GM19395 (cell line): ENCODE measurements around the gene INPP5E.

Source experiments
- ATAC-seq: cut with Tn5 transposase; IDR thresholded peaks from one replicate; pipeline ENCODE4 v1.9.1; 2021; ENCODE audit warnings: mild to moderate bottlenecking, moderate library complexity; ENCODE audit not compliant: unreplicated experiment

The INPP5E gene

DNA sequence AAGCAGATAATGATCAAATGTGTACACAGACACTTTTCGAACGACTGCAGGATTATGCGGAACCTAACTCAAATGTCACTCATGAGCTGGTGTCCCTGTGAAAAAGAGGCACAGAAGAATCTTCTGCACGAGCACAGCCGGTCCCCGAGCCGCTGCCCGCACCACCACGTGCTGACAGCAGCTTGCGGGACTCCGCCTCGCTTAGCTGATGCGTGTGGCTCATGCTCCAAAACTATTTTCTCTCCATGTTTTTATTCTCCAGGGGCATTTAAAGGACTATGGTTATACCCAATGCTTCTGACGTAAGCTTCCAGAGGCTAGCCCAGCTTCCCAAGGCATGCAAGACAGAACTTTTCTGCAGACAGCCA is 33.7 kb upstream of the INPP5E start:
- ATAC-seq = no peak

- ATAC-seq = no peak
Observed at GRCh38 chr9:136472640-136473353, 33.2 kb upstream of the INPP5E start.

DNA sequence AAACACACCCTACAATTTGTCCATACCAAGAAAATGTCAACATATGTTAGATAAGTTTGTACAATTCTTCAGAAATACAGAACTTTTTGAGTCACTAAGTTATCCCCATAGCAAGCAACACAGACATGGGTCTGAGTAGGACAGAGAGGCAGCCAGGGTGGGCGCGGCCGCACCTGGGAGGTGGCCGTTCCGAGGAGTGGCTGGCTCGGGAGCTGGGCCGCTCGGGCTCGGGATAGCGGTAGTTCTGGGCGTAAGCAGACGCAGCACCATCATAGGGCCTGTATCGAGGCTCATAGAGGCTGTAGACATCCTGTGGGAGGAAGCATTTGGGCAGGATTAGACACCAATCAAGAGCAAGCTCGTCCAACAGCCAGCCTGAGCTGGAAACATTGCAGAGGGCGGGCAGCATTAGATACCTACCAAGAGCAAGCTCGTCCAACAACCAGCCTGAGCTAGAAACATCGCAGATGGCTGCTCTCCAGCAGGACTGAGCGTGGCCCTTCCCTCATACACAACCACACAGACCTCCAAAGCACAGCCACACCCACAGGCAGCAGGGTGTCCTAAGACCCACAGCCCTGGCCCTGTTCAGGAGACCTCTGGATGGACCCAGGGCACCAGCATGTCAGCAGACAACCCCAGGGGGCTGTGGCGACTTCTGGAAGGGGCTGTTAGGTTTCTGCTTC is 32.3 kb upstream of the INPP5E start:
- ATAC-seq = no peak

- no peak for ATAC-seq
Observed at GRCh38 chr9:136470792-136471469, 31.3 kb upstream of the INPP5E start.

- ATAC-seq = no peak
Observed at GRCh38 chr9:136470356-136470755, 30.7 kb upstream of the INPP5E start.

GRCh38 chr9:136467766-136468165 is 28.1 kb upstream of the INPP5E start:
- ATAC-seq = no peak

DNA sequence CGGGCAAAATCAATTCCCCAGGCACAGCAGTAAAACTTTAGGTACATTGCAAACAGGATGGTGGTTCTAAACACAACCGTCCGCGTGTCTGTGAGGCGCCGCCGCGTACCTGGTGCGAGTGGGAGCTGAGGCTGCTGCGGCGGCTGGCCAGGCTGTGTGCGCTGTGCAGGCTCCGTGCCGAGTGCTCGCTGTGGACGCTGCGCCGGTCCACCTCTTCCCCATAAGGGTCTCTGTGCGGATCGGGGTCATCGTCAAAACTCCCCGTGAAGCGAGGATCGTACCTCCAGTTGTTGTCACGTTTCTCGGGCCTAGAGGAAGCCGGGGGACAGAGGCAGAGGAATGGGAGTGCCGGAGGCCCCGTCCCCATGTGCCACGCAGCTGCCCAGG is 26.5 kb upstream of the INPP5E start:
- no peak for ATAC-seq

- no peak for ATAC-seq
Observed at GRCh38 chr9:136465500-136466154, 26.0 kb upstream of the INPP5E start.

DNA sequence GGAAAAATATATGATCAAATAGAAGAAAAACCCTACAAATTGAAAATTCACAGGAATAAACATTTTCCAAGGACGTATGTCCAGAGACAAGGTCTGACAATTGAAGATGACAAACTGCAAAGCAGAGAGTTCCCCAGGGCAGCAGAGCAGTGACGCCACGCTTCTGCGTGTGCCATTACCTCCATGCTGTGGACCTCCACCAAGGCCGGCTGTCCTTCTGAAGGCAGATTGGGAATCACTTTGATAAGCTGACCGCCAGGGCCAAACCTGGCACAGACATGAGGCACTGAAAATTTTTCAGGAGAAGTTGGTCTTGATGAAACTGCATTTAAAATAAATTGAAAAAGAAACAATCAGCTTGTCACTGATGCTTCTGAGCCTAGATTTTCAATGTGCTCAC is 24.6 kb upstream of the INPP5E start:
- ATAC-seq = no peak

GRCh38 chr9:136463578-136463977 is 23.9 kb upstream of the INPP5E start:
- ATAC-seq = no peak

DNA sequence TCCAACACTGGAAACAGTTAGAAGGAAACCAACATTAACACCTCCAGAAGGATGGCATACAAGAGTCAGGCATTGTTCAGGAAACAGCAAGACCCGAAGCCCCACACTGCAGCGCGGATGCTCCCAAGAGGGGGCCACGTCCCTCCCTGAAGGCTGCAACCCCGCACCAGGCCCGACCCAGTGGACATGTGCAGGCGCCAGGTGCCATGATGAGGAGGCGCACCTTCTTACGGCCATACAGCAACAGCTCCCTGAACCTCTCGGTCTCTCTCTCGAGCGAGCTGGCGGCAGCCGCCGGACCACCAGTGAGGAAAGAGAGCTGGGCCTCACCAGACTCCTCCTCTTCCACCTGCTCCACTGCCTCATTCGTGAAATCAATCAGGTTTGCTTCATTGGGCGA is 23.0 kb upstream of the INPP5E start:
- no peak for ATAC-seq

DNA sequence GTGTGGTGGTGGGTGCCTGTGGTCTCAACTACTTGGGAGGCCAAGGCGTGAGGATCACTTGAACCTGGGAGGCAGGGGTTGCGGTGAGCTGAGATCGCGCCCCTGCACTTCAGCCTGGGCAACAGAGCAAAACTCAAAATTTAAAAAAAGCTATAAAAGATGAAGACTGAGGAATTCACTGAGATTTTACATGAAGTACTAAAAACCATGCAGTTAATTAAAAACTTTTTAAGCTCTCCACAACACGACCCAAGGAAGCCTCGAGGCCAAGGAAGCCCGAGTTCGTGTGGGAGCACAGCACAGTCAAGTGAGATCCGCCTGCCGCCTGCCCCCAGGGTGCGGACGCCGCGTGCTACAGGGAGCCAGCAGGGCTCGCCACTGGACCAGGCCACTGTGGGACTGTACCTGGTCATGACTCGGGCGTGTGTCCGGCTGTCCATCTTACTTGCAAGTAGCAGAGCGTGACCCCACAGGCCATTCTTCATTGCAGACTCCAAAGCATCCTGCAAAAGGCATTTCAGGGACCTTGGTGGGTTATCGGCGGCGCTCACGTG is 21.2 kb upstream of the INPP5E start:
- no peak for ATAC-seq

- ATAC-seq = no peak
Observed at GRCh38 chr9:136459425-136459824, 19.8 kb upstream of the INPP5E start.

GRCh38 chr9:136457326-136457725 is 17.7 kb upstream of the INPP5E start:
- ATAC-seq = no peak

DNA sequence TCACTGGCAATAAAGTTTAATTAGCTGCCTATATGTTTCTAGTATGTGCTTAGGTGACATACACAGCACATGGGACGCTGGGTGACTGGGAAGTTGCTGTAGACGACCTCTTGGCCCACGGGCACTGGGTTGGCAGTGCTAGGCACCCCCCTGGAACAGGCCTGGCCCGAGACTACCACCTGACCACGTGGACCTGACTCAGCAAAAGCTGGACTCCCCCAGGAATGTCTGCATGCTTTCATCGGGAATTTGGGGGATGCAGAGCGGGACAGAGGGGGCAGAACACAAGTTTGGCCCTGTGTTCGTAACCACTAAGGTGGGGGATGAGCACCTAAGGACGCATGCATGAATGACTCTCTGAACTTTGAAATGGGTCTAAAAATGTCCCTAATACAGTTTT is 16.6 kb upstream of the INPP5E start:
- ATAC-seq = no peak

DNA sequence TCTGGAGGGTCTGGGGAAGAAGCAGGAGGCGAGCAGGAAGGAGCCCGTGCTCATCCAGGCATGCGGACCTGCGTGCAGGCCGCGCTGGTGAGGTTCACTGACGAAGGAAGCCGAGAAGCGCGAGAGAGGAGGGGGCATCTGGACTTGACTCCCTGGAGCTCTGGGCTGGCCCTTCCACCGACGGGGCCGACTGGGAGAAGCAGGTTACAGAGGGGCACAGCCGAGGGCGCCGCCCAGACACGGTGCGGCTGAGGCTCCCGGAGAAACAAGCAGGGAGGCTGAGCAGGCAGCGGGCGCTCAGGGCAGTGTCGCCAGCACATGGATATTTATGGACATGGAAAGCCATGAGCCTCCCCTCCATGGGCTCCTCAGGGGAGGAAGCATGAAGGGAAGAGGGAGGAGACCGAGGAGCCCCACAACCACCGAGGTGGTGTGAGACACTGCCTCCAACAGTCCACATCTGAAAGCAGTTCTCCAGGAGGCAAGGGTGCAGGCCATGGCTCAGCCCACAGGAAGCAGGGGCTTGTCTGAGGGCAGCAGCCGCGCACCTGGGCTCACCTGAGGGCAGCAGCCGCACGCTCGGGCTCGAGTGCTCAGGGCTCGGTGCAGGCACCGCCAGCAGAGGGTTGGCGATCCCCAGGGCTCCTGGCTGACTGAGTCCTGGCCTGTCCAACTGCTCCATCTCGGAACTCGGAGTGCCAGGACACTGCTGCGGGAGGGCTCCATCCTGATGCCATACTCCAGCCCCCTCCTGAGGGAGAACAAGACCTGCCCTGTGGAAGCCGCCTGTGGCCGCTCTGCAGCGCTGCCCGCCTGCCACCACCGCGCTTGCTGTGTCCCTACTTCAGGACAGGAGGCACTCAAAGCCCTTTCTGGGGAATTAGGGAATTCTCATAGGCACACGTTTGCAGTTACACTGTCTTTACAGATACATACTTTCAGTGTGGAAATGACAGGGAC is 15.7 kb upstream of the INPP5E start:
- no peak for ATAC-seq

DNA sequence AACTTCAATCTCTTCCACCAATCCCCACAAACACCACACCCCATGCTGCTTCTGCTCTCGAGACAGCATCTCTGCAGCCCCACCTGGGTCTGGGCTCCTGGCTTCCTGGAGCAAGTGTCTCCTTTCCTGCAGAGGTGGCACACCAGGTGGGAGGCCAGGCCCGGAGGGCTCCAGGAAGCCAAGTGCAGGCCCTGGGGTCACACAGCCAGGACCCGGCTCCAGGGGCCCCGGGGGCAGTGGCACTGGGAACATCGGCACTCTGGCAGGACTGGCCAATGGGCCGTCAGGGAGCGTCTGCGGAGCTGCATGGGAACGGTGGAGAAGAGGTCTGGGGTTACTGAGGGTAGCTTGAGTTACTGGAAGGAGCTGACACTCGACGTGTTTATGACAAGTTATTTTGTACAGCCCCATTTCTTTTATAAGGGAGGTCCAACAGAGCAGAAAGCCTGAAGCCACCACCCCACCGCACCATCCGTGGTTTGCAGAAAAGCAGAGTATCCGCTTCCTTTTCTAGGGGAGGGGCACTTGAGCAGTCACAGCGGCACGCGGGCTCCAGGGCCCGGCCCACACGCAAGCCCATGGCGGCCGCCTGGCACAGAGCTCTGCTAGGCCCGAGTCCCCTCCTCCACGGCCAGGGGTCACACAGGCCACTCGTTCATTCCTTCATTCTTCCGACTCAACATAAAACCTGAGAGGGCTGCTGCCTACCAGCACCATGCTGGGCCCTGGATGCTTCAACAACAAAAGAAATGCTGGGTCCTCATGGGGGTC is 14.6 kb upstream of the INPP5E start:
- no peak for ATAC-seq

DNA sequence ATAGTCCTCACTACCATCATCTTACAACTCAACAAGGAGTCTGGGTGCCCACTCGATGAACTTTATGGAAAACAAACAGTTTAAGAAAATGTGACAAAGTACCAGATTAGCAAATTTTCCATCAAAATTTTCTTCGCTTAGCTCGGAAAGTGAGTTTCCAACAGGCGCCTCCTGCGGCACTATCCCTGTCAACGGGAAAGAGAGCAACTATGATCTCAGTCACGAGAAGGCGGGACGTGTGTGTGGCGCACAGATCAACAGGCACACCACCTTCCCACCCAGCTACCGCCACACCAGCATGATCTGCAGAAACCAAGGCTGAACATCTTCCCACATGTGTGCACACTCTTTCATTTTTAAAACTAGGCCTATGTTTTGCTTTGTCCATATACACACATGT is 13.7 kb upstream of the INPP5E start:
- no peak for ATAC-seq

DNA sequence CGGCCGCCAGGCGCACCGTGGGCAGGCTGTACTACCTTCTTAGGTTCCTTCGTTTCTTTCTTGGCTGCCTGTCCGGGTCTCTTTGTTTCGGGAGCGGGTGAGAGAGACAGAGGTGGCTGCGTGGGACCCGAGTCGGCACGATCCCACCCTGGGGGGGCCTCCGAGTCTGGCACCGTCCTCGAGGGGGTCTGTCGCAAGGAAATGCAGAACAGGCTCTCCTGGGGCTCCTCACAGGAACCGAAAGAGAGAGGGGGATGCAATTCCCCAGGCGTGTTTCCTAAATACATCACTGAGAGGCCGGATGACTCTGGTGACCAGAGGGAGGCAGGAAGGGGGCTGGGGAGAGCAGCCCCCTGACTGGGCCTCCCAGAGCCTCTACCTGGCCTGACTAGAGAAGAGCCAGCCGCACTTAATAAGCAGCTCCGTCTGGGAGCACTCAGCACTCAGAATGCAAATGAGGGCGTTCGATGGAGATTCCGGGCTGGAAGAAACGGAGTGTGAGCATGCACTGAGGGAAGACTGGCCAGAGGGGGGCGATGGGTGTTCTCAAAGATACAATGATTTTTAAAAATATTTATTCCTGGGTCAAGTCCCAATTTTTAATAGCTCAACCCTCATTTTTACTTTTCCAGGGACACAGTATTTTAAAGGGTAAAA is 11.7 kb upstream of the INPP5E start:
- ATAC-seq = no peak
